Activated T-cell treated with anti-CD3 and anti-CD28 coated beads, Interleukin-2, amount 50 U/mL, for 48 hours (primary cell): ENCODE measurements around the gene RNF44.
"Not testable (repeated sequence)": the region's sequence is repeated elsewhere in the genome, so short reads cannot be mapped to it uniquely, and the experiment has no call there.

Source experiments
- DNase-seq, 2 experiments: peaks; one replicate each; pipeline ENCODE4 v3.0.0-alpha.2; 2020

RNF44 gene

GRCh38 chr5:176550937-176551336 lies 13.7 kb upstream of the RNF44 start:
- DNase-seq: not testable (repeated sequence)

DNA sequence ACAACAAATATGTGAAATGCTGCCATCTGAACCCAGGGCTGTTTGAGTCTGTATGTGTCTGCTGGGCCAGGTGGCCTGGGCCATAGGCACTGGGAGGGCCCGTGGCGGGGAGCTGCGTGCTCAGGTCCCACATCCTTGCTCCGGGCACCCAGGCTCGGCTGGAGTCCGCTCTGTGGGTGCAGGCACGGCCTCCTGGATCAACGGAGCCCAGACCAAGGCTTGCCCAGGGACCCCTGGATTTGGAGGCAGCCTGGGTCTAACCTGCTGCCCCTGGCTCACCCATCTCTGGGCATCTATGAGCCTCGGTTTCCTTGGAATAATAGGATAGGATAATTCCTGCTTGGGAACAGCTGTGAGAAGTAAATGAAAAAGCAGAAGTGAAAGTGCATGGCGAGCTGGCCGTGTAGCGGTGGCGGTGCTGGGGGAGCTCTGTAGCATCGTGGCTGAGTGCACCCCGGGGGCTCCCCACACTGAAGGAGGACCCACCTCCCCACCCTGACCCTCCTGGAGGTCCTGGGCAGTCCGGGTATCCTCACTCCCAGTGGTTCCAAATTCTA lies 13.2 kb upstream of the RNF44 start:
- DNase-seq: no peak

- DNase-seq: no peak
Observed at GRCh38 chr5:176549871-176550270, 12.7 kb upstream of the RNF44 start.

DNA sequence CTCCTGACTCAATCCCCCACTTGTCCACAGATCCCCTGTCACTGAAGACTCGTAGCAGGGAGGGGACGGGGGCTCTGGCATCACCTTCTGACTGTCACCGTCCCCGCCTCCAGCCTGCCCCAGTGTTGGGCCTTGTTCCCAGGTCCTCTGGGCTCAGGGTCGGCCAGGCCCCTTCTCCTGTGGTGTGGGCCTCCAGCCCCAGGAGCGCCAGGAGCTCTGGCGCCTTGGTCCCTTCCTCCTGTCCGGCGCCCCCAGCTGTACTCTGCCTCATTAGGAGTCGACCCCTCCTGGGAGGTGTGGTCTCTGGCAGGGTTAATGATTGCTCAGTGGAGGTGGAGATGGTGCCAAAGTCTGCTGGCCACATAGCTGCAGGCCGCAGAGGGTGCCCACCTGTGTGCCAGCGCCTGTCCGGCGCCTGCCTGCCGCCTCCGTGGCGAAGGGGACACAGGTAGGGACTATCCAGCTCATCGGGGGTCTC lies 11.8 kb upstream of the RNF44 start, which contains the start of gene CDHR2:
CDHR2 (plus strand) TSS at position 376 of the 478 bp plus-strand sequence. CDS start 16,011 bp downstream, outside the sequence.
- DNase-seq: no peak

- DNase-seq: no peak
Observed at GRCh38 chr5:176547802-176548201, 10.6 kb upstream of the RNF44 start.

DNA sequence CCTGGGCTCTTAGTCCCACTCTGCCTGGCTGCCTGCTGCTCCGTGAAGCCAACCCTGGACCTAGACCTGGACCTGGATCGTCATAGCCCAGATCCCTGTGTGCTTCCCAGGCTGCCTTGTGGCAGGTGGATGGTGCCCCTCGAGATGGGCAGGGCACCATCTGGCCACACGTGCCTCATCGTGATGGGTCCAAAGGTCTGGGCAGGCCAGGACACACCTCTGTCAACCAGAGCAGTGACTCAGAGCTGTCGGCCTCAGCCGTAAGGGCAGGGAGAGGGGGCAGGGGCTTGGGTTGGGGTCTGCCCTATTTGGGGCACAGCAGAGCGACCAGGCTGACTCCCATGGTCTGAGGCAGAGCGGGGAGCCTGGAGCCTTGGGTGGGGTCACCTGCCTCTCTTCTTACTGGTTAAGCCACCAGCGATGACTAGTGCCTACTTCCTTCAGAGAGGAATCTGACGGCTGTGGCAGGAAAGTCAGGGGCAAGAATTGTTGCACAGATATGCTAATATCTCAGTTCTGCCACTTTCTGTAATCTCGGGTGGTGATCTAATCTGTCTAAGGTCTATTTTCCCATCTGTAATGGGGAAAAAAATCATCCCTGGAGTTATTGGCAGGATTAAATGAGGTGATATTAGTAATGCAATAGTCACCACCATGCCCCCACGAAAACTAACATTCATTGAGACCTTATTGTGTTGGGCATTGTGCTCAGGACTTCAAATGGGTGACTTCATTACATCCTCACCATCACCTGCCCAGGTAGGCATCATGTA lies 8.7 kb upstream of the RNF44 start:
- no peak for DNase-seq

GRCh38 chr5:176545388-176545736 lies 8.2 kb upstream of the RNF44 start:
- no peak for DNase-seq

GRCh38 chr5:176543428-176544182 lies 6.4 kb upstream of the RNF44 start:
- peak; percentile 84 to 88 for DNase-seq

- peak in 1 of 2 experiments; percentile 65 for DNase-seq
Observed at GRCh38 chr5:176542596-176543427, 5.6 kb upstream of the RNF44 start.

DNA sequence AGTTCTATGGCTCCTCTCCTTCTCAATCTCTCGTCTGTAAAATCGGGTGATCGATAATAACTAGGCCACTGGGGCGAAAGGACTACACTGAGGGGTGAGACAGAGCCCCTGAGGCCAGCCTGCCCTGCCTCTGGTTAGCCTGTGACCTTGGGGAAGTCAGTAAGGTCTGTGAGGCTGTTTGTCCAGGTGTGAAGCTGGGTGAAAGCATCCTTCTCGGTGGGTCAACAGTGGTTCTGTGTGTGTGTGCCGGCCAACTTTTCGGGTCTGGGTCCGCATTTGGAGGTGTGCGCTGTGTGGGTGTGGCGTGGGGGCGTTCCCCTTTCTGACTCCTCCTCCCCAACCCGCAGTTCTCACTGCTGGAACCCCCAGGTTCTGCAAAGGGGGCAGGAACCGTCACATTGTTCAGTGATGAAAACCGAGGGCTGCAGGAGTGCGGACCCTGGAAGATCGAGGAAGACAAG lies 5.0 kb upstream of the RNF44 start:
- peak; percentile 84 to 86 for DNase-seq

- DNase-seq: peak; percentile 79 to 83
Observed at GRCh38 chr5:176541338-176542134, 4.3 kb upstream of the RNF44 start.

DNA sequence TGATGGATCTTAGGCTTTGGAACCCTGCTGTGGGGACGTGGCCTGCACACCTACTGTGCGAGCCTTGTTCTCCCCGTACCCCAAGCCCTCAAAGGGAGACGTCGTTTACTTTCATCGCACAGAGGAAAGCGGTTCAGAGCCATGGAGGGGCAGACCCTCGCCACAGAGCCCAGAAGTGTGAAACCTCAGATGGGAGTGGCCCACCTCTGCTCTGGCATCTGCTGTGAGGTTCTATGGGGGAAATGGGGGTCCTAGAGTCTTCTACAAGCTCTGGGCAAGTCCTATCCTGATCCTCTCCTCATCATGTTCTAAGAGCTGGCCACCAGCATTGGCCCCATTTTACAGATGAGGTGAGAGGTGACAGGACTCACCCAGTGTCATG lies 3.7 kb upstream of the RNF44 start:
- DNase-seq: no peak

- no peak for DNase-seq
Observed at GRCh38 chr5:176540476-176540899, 3.3 kb upstream of the RNF44 start.

DNA sequence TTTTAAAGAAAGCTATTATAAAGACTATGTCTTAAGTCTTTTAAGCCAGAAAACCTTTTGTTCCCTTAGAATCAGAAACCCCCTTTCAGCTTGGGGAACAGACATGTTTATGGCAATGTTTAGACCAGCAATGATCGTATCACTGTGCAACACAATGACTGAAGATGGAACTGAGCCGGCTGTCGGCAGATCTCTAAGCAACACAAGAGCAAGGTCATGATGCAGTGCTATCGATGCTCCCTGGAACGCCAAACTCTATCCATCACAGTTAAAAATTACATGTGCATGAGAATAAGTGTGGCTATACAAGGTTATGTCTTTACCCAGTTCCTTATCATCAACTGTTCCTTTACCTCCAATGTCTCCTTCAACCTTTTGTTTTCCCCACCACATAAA lies 1.8 kb upstream of the RNF44 start:
- DNase-seq: no peak

GRCh38 chr5:176538230-176538988 lies 1.2 kb upstream of the RNF44 start:
- no peak for DNase-seq

DNA sequence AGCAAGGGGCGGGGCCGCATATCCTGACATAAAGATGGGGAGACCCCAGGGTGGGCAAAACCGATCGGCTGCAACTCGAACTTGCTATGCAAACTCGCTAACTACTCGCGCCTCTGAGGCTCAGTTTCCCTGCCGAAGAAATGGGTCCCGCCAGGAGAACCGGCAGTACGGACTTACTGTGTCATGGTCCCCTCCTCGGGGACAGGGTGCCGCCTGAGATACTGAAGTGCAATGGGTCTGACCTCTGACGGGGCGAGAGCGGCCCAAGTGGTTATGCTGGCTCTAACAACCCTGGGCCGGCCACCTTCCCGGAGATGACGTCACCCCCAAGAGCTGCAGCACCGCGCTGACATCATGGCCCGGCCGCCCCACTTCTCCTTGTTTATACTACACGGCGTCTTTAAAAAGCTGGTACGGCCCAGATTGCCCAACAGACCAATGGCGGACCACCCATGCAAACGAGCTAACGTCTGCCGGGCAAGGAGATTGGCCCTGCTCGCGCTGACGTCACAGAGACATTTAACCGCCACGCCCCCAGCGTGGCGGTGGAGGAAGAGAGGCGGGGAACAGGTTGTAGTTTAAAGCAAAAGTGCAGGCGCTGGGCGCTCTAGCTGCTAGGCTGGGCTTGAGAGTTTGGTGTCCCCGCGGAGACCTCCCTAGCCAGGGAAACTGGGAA lies 490 bp upstream of the RNF44 start:
- peak; percentile 94 to 96 for DNase-seq

DNA sequence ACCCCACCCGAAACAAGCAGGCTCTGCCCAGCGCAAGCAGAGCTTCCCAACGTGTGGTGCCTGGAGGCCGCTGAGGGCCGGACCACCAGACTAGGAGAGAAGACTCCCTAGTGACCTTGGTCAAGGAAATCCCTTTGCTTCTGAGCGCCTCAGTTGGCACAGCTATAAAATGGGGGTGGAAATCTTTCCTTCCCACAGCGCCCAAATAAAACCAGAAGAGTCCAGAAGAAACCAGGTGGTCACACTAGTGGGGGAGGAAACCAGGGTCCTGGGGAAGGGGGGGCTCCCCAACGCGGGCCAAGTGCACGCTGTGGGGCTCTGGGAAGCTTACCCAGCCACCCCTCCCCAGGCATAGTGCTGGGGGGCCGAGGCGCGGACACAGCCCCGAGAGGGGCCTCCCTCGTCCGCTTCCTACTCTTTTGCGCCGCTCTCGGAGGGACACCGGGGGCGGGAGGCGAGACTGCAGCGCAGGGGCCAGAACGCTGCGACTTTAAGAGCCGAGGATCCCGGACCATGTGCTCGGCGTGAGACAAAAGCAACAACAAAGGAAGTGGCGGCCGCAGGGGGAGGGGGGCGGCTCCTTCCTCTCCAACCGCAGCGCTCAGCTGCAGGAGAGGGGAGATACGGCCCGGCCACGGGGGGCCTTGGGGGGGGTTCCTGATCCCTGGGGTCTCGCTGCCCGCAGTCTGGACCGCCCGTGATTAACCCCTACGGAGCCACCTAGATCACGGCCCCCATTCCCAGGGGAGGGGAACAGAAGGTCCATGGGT lies 885 bp downstream of the RNF44 start:
- peak; percentile 81 to 85 for DNase-seq

DNA sequence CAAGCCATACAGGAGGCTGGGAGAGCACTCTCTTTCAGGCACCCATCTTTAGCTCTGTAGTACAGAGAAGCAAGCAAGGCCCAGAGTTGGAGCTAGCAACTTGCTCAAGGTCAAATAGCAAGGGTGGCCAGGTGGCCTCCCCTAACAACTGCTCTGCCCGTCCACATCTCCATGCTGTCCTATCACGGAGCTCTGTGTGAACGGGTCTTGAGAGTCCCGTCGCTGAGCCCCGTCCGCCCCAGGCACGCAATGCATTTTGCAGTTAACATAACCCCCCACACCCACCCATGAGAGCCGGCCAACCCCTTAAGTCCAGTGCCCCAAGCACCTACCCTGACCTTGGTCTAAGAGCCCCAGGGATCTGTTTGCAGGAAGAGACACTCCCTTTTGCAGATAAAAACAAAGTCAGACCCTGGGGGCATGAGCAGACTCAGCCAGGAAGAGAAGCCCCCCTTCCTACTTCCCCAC lies 1.5 kb downstream of the RNF44 start:
- peak in 1 of 2 experiments; percentile 47 for DNase-seq

DNA sequence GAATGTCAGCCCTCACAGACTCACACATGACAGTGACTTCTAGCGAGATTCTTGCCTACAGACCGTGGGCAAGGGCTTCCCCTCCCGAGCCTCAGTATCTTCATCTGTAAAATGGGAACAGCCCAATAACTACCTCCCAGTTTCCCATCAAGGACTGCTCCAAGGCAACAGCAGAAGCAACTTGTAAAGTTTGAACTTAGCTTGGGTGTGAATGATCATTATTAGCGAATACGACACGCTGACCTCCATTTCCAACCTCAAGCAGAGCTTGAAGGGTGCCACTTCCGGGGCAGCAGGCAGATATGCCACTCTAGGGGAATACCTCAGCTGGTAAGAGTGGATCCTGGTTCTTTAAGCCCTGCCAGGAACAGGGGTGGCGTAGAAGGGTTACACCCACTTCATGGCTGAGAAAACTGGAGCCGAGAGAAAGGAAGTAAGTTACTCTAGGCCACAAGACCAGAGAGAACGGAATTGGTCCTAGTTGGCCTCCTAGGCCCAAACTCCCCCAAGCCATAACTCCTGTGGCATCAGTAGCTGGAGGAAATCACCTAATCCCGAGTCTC lies 2.0 kb downstream of the RNF44 start:
- DNase-seq: peak; percentile 59
